ENCODE data around the gene TCTA.

DNA sequence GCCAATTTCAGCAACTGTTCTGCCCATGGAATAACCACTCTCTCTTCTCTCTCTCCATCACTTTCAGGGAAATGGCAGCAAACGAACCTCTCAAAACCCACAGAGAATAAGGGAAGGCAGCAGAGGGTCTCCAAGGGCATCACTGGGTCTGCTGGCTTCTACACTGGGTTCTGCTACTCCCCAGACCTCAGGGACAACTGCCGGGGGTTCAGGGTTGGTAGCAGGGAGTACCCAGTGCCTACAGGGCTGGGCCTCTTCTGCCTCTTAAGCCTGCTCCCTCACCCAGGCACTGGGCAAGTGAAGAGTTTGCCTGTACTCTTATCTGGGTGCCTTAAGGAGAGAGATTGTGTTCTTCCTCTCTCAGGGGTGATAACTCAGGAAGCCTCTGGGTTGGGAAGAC is 2.5 kb downstream of the TCTA start:
- TF ChIP-seq, protein P1, sequence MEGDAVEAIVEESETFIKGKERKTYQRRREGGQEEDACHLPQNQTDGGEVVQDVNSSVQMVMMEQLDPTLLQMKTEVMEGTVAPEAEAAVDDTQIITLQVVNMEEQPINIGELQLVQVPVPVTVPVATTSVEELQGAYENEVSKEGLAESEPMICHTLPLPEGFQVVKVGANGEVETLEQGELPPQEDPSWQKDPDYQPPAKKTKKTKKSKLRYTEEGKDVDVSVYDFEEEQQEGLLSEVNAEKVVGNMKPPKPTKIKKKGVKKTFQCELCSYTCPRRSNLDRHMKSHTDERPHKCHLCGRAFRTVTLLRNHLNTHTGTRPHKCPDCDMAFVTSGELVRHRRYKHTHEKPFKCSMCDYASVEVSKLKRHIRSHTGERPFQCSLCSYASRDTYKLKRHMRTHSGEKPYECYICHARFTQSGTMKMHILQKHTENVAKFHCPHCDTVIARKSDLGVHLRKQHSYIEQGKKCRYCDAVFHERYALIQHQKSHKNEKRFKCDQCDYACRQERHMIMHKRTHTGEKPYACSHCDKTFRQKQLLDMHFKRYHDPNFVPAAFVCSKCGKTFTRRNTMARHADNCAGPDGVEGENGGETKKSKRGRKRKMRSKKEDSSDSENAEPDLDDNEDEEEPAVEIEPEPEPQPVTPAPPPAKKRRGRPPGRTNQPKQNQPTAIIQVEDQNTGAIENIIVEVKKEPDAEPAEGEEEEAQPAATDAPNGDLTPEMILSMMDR (IDR thresholded peaks at IDR 0.05), result no peak
- TF ChIP-seq POLR2A (IDR thresholded peaks at IDR 0.05), result no peak

Data from heart left ventricle (tissue), 13 donors.